Measurements from ENCODE around the gene C1QL4. TPM values are rescaled to one million over a fixed set of nuclear protein-coding genes. Genes with fewer than 3 reads are reported as not detected.

C1QL4 gene
- total and polyA plus RNA-seq, 2 donors (not counting 1 experiment from before 2014, with no cell fraction given) = not detected

DNA sequence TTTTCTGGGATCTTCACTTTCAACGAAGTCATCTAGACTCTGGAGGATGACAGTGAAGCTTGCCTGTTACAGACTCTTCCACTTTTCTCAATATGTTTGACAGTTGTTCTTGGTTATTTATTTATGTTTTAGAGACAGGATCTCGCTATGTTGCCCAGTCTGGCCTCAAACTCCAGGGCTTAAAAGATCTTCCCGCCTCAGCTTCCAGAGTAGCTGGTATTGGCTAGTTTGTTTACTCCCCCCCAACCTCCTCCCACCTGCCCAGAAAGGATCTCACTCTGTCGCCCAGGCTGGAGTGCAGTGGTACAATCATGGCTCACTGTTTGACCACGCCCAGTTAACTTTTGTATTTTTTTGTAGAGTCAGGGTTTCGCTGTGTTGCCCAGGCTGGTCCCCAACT, 33.6 kb upstream of the C1QL4 start:
- Histone ChIP-seq H3K36me3 (replicated peaks in 1 of 2; ENCODE audit: control extremely low read depth in 1 of 2, control insufficient read depth in 1 of 2, extremely low read depth in 1 of 2, insufficient read depth in 2 of 2, low read length in 1 of 2) (no peaks in the 10 kb centered on the region), H2AFZ (ENCODE audit: insufficient read depth, low read depth, low read length, poor library complexity, severe bottlenecking) (no peak overlapping the region), H3K4me1 (ENCODE audit: control insufficient read depth in 2 of 2, insufficient read depth in 2 of 2, low read length in 2 of 2) (peaks cover 33 to 37% of the 10 kb centered on the region in 2 donors), H3K9ac (ENCODE audit: low read length) (no peak overlapping the region), H3K4me3 (ENCODE audit: control extremely low read depth in 1 of 5, extremely low read depth in 1 of 5, insufficient read depth in 1 of 5, low read depth in 2 of 5, low read length in 4 of 5) (no peak overlapping the region), H3K27me3 (replicated peaks in 1 of 4; ENCODE audit: control extremely low read depth in 1 of 4, control insufficient read depth in 3 of 4, insufficient read depth in 4 of 4, low read length in 3 of 4) (no peaks in the 10 kb centered on the region), H3K27ac (ENCODE audit: low read length in 2 of 2) (peak overlapping the region in 1 of 2 donors; percentile 17), H3K79me2 (ENCODE audit: control insufficient read depth, insufficient read depth, low read length) (peaks cover 5% of the 10 kb centered on the region), H4K20me1 (ENCODE audit: control insufficient read depth, insufficient read depth, low read length, poor library complexity, severe bottlenecking) (no peaks in the 10 kb centered on the region), H3K9me3 (ENCODE audit: control extremely low read depth in 1 of 3, control insufficient read depth in 2 of 3, insufficient read depth in 1 of 3, low read length in 2 of 3) (no peaks in the 10 kb centered on the region), H3K4me2 (replicated peaks; ENCODE audit: low read depth, low read length, poor library complexity, severe bottlenecking) (peak overlapping the region; percentile 36)
- Mint-ChIP-seq H3K9me3 (ENCODE audit: insufficient read depth) (no peaks in the 10 kb centered on the region), H3K27ac (peak overlapping the region; percentile 33), H3K27me3 (no peaks in the 10 kb centered on the region), H3K4me3 (no peak overlapping the region), H3K4me1 (peaks cover 46% of the 10 kb centered on the region)
- intact Hi-C loops (cut with micrococcal nuclease) = no loop called here
- WGBS (ENCODE audit: insufficient coverage) = 96% methylated on average over 4 of the region's 6 CpGs
- ATAC-seq (ENCODE audit: low read depth) (no peak), DNase-seq (no peak)
- ChIA-PET CTCF (interaction anchor here (1.1 to 5.9 kb wide), 6 partner anchors 14 to 140 kb away, joined by 3 to 67 read pairs (median 6); no protein-coding TSS in a partner anchor), POLR2A (interaction anchor here (1.1 kb wide), 1 partner anchor 183 kb away, joined by 3 read pairs; no protein-coding TSS in a partner anchor)
- TF ChIP-seq, protein P1, sequence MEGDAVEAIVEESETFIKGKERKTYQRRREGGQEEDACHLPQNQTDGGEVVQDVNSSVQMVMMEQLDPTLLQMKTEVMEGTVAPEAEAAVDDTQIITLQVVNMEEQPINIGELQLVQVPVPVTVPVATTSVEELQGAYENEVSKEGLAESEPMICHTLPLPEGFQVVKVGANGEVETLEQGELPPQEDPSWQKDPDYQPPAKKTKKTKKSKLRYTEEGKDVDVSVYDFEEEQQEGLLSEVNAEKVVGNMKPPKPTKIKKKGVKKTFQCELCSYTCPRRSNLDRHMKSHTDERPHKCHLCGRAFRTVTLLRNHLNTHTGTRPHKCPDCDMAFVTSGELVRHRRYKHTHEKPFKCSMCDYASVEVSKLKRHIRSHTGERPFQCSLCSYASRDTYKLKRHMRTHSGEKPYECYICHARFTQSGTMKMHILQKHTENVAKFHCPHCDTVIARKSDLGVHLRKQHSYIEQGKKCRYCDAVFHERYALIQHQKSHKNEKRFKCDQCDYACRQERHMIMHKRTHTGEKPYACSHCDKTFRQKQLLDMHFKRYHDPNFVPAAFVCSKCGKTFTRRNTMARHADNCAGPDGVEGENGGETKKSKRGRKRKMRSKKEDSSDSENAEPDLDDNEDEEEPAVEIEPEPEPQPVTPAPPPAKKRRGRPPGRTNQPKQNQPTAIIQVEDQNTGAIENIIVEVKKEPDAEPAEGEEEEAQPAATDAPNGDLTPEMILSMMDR (IDR thresholded peaks at IDR 0.05) = no peak
- no peak for TF ChIP-seq EZH2 (IDR thresholded peaks at IDR 0.05; ENCODE audit: borderline replicate concordance, insufficient read depth, low read depth, low read length, poor library complexity, severe bottlenecking)

DNA sequence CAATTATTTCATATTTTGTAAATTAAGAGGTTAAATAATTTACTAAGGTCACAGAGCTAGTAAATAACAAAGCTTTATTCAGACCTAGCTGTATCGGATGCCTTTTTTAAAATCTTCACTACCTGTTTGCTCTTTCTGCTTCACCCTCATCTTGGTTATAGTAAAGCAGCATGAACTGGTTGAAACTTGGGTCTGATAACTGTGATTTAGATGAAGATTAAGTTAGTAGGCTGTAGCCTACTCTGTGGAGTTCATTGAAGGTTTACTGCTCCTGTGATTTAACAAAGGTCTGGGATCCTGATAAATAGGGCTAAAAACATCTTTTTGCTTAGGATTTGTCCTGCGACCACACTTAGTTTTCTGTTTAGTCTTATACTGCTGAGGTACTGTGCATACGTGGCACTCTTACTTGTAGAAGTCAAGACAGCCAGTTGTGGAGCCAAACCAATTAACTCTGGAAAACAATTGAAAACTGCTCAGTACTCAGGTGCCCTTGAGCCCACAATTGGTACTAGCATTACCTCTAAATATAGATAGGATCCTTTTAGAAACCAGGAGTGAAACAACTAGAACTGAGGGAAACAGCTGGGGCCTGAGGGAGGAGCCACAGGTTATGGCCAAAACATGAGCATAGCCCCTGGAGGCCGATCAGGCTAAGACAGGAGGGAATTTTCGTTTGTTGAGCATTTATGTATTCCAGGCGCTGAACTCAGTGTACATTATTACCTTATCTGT, 32.6 kb upstream of the C1QL4 start:
- Histone ChIP-seq H3K9me3 (ENCODE audit: control extremely low read depth in 1 of 3, control insufficient read depth in 2 of 3, insufficient read depth in 1 of 3, low read length in 2 of 3) (no peaks in the 10 kb centered on the region), H4K20me1 (ENCODE audit: control insufficient read depth, insufficient read depth, low read length, poor library complexity, severe bottlenecking) (no peaks in the 10 kb centered on the region), H3K27ac (ENCODE audit: low read length in 2 of 2) (peak overlapping the region; percentile 17 to 41), H3K4me3 (ENCODE audit: control extremely low read depth in 1 of 5, extremely low read depth in 1 of 5, insufficient read depth in 1 of 5, low read depth in 2 of 5, low read length in 4 of 5) (no peak overlapping the region), H2AFZ (ENCODE audit: insufficient read depth, low read depth, low read length, poor library complexity, severe bottlenecking) (peak overlapping the region; percentile 1), H3K4me2 (replicated peaks; ENCODE audit: low read depth, low read length, poor library complexity, severe bottlenecking) (peak overlapping the region; percentile 36), H3K36me3 (replicated peaks in 1 of 2; ENCODE audit: control extremely low read depth in 1 of 2, control insufficient read depth in 1 of 2, extremely low read depth in 1 of 2, insufficient read depth in 2 of 2, low read length in 1 of 2) (no peaks in the 10 kb centered on the region), H3K79me2 (ENCODE audit: control insufficient read depth, insufficient read depth, low read length) (peaks cover 9% of the 10 kb centered on the region), H3K27me3 (replicated peaks in 1 of 4; ENCODE audit: control extremely low read depth in 1 of 4, control insufficient read depth in 3 of 4, insufficient read depth in 4 of 4, low read length in 3 of 4) (no peaks in the 10 kb centered on the region), H3K9ac (ENCODE audit: low read length) (no peak overlapping the region), H3K4me1 (ENCODE audit: control insufficient read depth in 2 of 2, insufficient read depth in 2 of 2, low read length in 2 of 2) (peaks cover 33 to 39% of the 10 kb centered on the region in 2 donors)
- CTCF ChIA-PET = interaction anchor here (1.0 to 5.9 kb wide), 8 partner anchors 13 to 162 kb away, joined by 3 to 67 read pairs (median 6); no protein-coding TSS in a partner anchor
- POLR2A ChIA-PET = no interaction called here
- DNase-seq = peak; percentile 71
- no peaks in the 10 kb centered on the region for H3K9me3 Mint-ChIP-seq (ENCODE audit: insufficient read depth)
- no peak for TF ChIP-seq EZH2 (IDR thresholded peaks at IDR 0.05; ENCODE audit: borderline replicate concordance, insufficient read depth, low read depth, low read length, poor library complexity, severe bottlenecking)
- TF ChIP-seq, protein P1 (IDR thresholded peaks at IDR 0.05) = peak; percentile 47
- 50% methylated on average over 2 of the region's 6 CpGs for WGBS (ENCODE audit: insufficient coverage)
- H3K27me3 Mint-ChIP-seq = no peaks in the 10 kb centered on the region
- intact Hi-C loops (cut with micrococcal nuclease) = loop anchor here (1.0 to 5.0 kb wide), 3 partner anchors 11 to 181 kb away; partner anchors contain the start of gene TUBA1A
- peak; percentile 8 for ATAC-seq (ENCODE audit: low read depth)
- peaks cover 46% of the 10 kb centered on the region for H3K4me1 Mint-ChIP-seq
- H3K4me3 Mint-ChIP-seq = peak overlapping the region; percentile 46
- peak overlapping the region; percentile 85 for H3K27ac Mint-ChIP-seq
